ENCODE data around the gene NKAIN4.

The NKAIN4 gene

DNA sequence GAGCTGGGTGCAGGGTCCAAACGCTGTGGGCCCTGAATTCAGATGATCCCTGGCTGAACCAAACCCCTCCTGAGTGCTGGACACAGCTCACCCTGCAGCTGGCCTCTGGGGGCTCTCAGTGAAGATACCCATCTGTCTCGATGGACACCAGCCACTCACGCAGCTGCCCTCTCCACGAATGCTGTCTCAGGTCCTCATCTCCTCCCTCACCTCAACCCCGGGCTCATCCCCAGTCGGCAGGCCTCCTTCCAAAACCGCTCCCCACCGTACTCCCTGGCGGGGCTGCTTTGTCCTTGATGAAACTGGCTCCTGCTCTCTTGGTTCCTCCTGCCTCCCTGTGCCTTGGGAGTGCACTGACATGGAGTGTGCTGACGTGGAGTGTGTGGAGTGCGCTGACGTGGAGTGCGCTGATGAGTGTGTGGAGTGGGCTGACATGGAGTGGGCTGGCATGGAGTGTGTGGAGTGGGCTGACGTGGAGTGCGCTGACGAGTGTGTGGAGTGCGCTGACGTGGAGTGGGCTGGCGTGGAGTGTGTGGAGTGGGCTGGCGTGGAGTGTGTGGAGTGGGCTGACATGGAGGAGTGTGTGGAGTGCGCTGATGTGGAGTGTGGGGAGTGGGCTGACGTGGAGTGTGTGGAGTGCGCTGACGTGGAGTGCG lies 34.3 kb downstream of the NKAIN4 start:
- TF ChIP-seq, protein P1, sequence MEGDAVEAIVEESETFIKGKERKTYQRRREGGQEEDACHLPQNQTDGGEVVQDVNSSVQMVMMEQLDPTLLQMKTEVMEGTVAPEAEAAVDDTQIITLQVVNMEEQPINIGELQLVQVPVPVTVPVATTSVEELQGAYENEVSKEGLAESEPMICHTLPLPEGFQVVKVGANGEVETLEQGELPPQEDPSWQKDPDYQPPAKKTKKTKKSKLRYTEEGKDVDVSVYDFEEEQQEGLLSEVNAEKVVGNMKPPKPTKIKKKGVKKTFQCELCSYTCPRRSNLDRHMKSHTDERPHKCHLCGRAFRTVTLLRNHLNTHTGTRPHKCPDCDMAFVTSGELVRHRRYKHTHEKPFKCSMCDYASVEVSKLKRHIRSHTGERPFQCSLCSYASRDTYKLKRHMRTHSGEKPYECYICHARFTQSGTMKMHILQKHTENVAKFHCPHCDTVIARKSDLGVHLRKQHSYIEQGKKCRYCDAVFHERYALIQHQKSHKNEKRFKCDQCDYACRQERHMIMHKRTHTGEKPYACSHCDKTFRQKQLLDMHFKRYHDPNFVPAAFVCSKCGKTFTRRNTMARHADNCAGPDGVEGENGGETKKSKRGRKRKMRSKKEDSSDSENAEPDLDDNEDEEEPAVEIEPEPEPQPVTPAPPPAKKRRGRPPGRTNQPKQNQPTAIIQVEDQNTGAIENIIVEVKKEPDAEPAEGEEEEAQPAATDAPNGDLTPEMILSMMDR (IDR thresholded peaks at IDR 0.05; ENCODE audit: low read depth, low read length), result no peak
- no peak for DNase-seq (ENCODE audit: extremely low read depth, low read depth)

DNA sequence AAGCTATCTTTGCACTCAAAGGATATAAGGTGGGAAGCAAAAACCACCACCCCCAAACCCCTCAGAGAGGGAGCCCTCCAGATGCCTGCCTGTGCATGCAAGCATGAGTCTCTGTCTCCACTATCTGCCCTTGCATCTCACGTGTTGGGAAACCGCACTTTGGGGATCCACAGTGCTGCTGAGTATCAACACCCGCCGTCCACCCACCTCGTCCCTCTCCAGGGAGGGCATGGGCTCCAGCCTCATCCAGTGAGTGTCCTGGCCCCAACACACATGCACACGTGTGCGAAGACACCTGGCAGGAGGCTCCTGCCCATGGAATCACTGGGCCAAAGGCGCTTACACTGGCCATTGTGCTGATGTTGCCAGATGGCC lies 34.8 kb downstream of the NKAIN4 start:
- TF ChIP-seq, protein P1 (IDR thresholded peaks at IDR 0.05; ENCODE audit: low read depth, low read length), result no peak
- DNase-seq (ENCODE audit: extremely low read depth, low read depth), result no peak

DNA sequence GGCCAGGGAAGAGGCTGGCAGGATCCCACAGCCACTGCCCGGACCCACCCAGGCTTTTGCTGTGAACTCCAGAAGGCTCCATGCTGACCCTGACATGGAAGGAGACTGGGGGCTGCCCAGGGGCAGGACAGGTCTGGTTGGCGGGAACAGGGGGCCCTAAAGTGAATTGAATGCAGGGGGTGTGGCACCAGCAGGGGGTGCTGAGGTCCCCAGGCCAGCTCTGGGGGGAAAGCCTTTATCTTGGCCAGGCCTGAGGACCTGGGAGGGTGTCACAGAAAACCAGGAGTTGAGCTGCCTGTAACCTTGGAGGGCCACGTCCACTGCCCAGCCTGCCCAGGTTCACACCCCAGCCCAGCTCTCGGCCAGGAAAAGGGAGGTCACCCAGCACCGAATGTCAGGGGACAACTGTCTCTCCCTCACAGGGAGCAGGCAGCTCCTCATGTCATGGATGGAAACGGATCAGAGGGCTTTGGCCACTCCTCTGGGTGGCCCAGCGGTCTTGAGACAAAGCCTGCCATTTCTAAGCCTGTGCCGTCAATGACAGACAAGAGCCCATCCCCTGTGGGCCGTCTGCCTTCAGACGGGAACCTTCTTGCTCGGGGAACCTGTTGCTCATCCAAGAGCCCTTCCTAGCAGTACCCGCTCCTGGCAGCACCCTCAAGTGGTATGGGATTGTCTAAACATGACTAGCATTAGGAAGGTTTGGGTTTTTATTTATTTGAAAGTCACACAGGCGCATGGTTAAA lies 35.4 kb downstream of the NKAIN4 start:
- DNase-seq (ENCODE audit: extremely low read depth, low read depth), result no peak
- TF ChIP-seq, protein P1 (IDR thresholded peaks at IDR 0.05; ENCODE audit: low read depth, low read length), result no peak

DNA sequence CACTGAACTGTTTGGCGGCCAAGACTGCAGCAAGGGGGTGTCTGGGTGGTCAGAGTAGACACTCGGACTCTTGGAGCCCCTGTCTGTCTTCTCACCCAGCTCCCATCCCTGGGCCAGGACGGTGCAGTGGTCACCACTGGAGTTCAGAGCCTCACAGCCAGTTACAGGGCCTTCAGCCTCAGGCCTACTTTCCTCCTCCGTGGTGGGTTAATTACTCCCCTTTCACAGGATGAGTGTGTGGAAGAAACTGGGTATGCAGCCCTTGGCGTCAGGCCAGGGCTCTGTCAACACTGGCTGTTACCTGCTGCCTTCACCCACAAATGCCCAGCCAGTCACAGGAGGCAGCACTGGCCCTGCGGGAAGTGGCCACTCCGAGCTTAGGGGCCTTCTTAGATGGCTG lies 36.6 kb downstream of the NKAIN4 start:
- TF ChIP-seq, protein P1 (IDR thresholded peaks at IDR 0.05; ENCODE audit: low read depth, low read length), result no peak
- DNase-seq (ENCODE audit: extremely low read depth, low read depth), result no peak

DNA sequence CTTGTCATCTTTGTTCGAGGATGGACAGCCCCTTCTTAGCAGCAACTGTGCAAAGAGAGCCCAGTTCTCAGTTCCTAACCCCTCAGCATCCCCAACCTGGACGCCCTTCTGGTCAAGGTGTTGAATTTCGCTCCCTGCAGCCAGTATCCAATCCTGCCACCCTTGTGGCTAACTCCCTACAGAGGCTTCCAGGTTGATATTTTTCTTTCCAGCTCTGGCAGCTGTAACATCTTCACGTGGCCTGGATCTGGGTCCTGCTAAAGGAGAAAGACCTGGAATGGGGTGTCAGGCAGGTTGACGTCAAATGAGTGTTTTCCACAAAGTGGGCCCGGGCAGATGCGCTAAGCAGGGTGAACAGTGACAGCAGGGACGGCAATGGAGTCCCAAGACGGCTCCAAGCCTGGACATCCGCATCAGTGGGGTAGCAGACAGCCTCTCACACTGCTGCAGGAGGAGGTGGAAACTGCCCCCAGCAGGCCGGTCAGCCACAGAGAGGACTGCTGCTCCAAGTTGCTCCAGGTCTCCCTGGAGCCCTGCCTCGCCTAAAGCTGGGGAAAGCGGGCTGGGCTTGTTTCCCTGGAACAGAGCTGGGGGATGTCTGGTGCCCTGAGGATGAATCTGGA lies 37.3 kb downstream of the NKAIN4 start:
- DNase-seq (ENCODE audit: extremely low read depth, low read depth), result no peak
- TF ChIP-seq, protein P1 (IDR thresholded peaks at IDR 0.05; ENCODE audit: low read depth, low read length), result no peak

DNA sequence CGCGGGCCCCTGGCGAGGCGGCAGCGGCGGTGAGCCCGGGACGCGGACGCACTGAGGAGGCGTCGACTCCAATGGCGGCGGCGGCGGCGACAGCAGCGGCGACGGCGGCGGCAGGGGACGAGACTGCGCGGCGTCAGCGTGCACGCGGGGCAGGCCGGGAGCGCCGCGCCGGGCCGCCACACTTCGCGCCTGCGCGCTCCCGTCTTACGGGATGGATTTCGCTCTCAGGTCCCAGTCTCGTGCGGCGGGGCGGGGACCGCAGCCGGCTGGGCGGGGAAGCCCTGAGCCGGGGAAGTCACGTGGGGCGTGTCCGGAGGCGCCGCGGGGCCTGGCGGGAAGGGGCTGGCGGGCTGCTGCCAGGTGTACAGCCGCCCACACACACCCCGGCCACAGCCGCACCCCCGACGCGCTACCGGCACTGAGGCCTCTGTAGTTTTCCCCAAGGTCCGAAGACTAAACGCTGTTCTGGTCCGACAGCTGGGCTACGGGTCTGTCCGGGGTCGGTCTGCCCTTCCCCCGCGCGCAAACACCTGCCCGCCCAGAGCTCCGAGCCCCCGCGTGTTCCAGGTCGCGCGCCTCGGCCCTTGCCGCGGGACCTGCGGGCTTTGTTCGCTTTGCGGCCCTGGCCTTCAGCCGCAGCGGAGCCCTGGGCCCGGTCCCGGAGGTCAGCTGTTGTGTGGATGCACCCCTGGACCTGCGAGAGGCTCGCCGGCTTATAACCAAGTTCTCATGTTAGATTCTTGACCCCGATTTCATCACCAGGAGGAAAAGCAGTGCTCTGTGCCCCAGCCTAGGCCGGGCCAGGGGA lies 38.0 kb downstream of the NKAIN4 start, which contains the start of gene YTHDF1:
Gene YTHDF1, minus strand, starts transcription at position 91 of the 808 bp plus-strand sequence. CDS start 239 bp downstream, outside the sequence.
- DNase-seq (ENCODE audit: extremely low read depth, low read depth), result peak; percentile 79
- TF ChIP-seq, protein P1 (IDR thresholded peaks at IDR 0.05; ENCODE audit: low read depth, low read length), result no peak
